Fibroblast of lung (primary cell): Measurements from ENCODE around the gene ANO4.

Experiments
- CTCF ChIP-seq, 2 donors: IDR thresholded peaks in 1 of 2; conservative IDR thresholded peaks in 1 of 2; 1 replicate in 1 of 2; 2 replicates in 1 of 2; pipeline ENCODE4 v1.5.1; 2011 to 2012; ENCODE audit warnings: low read length in 2 of 2, control low read depth in 1 of 2, inconsistent platforms in 1 of 2, low read depth in 1 of 2, mild to moderate bottlenecking in 1 of 2
- EZH2 ChIP-seq: IDR thresholded peaks from 2 replicates; pipeline ENCODE4 v1.5.1; 2012; ENCODE audit warnings: low read length, control low read depth, mild to moderate bottlenecking; ENCODE audit errors: missing control alignments

GRCh38 chr12:100857418-100857817, 62.8 kb downstream of the ANO4 start:
- TF ChIP-seq EZH2, result no peak
- no peak for TF ChIP-seq CTCF (conservative IDR thresholded peaks at IDR 0.05 in 1 of 2, IDR thresholded peaks at IDR 0.05 in 1 of 2; ENCODE audit: low read depth in 1 of 2, low read length in 2 of 2)
